ENCODE results near the gene SMOC2. TPM values are rescaled to one million over a fixed set of nuclear protein-coding genes. Genes with fewer than 3 reads are reported as not detected.
"Not testable (repeated sequence)": the region's sequence is repeated elsewhere in the genome, so short reads cannot be mapped to it uniquely, and the experiment has no call there.

The SMOC2 gene
- total and polyA plus RNA-seq, 2 of the 4 experiments (the other 2 are of a cell fraction) = not detected

GRCh38 chr6:168692915-168693257 is 251.9 kb downstream of the SMOC2 start:
- H3K56ac ChIP-seq (ENCODE audit: extremely low read depth, insufficient read depth, low read length); H3K4me3 ChIP-seq (ENCODE audit: insufficient read depth, low read depth, low read length); DNase-seq; H3K4ac ChIP-seq (ENCODE audit: low read depth, low read length); H3K9me1 ChIP-seq (ENCODE audit: insufficient read depth, low read length); H2BK15ac ChIP-seq (ENCODE audit: low read depth, low read length); H3K9ac ChIP-seq (ENCODE audit: low read depth, low read length); H3K4me2 ChIP-seq (ENCODE audit: low read depth, low read length); intact Hi-C loops (cut with micrococcal nuclease); H4K5ac ChIP-seq (ENCODE audit: low read depth, low read length); H2BK120ac ChIP-seq (ENCODE audit: low read depth, low read length); H4K8ac ChIP-seq (ENCODE audit: low read depth in 2 of 2, low read length in 2 of 2); POLR2A ChIA-PET (ENCODE audit: unreplicated experiment); H2AFZ ChIP-seq (replicated peaks; ENCODE audit: low read length, poor library complexity); H3K27ac ChIP-seq (ENCODE audit: insufficient read depth, low read length); H3K27me3 ChIP-seq (ENCODE audit: control insufficient read depth, insufficient read depth, low read length); H4K91ac ChIP-seq (ENCODE audit: insufficient read depth, low read depth, low read length); in situ Hi-C loops (cut with MboI; ENCODE audit: low sequenced_read_pairs); dilution Hi-C loops (cut with HindIII; ENCODE audit: low sequenced_read_pairs, unreplicated experiment); H4K20me1 ChIP-seq (ENCODE audit: insufficient read depth, low read length); H2AK5ac ChIP-seq (ENCODE audit: low read depth, low read length); H3K4me1 ChIP-seq (ENCODE audit: control insufficient read depth, insufficient read depth, low read length); BruUV-seq (replicated peaks); H3K79me1 ChIP-seq (ENCODE audit: low read depth in 1 of 2, low read length in 2 of 2); CTCF ChIA-PET; H2AK9ac ChIP-seq (replicated peaks; ENCODE audit: low read depth, low read length, poor library complexity); H2BK5ac ChIP-seq (ENCODE audit: low read depth, low read length, poor library complexity, severe bottlenecking); H3K18ac ChIP-seq (ENCODE audit: low read depth, low read length); H2BK20ac ChIP-seq (ENCODE audit: low read depth, low read length); H3K23ac ChIP-seq (ENCODE audit: low read depth, low read length); H3K14ac ChIP-seq (replicated peaks; ENCODE audit: low read depth, low read length); ATAC-seq (ENCODE audit: low read depth); H3K36me3 ChIP-seq (ENCODE audit: control insufficient read depth, insufficient read depth, low read length): not testable (repeated sequence)
- WGBS, 2 experiments (ENCODE audit: extremely low coverage in 2 of 2, insufficient read length in 1 of 2) = no CpG with 5 or more reads among the region's 12 CpGs
- H3K9me3 ChIP-seq (ENCODE audit: control insufficient read depth, insufficient read depth, low read length) = peaks cover 28% of the 10 kb centered on the region

GRCh38 chr6:168694797-168695196 is 253.8 kb downstream of the SMOC2 start:
- H4K91ac ChIP-seq (ENCODE audit: insufficient read depth, low read depth, low read length); POLR2A ChIA-PET (ENCODE audit: unreplicated experiment); H3K4ac ChIP-seq (ENCODE audit: low read depth, low read length); H2BK15ac ChIP-seq (ENCODE audit: low read depth, low read length); H2BK20ac ChIP-seq (ENCODE audit: low read depth, low read length); H3K27me3 ChIP-seq (ENCODE audit: control insufficient read depth, insufficient read depth, low read length); dilution Hi-C loops (cut with HindIII; ENCODE audit: low sequenced_read_pairs, unreplicated experiment); H3K4me2 ChIP-seq (ENCODE audit: low read depth, low read length); H2BK120ac ChIP-seq (ENCODE audit: low read depth, low read length); H3K79me1 ChIP-seq (ENCODE audit: low read depth in 1 of 2, low read length in 2 of 2); H3K27ac ChIP-seq (ENCODE audit: insufficient read depth, low read length); H2BK5ac ChIP-seq (ENCODE audit: low read depth, low read length, poor library complexity, severe bottlenecking); H3K9ac ChIP-seq (ENCODE audit: low read depth, low read length); H3K4me3 ChIP-seq (ENCODE audit: insufficient read depth, low read depth, low read length); H2AK5ac ChIP-seq (ENCODE audit: low read depth, low read length); H3K9me1 ChIP-seq (ENCODE audit: insufficient read depth, low read length); in situ Hi-C loops (cut with MboI; ENCODE audit: low sequenced_read_pairs); H3K56ac ChIP-seq (ENCODE audit: extremely low read depth, insufficient read depth, low read length); H4K8ac ChIP-seq (ENCODE audit: low read depth in 2 of 2, low read length in 2 of 2); H3K4me1 ChIP-seq (ENCODE audit: control insufficient read depth, insufficient read depth, low read length); H3K36me3 ChIP-seq (ENCODE audit: control insufficient read depth, insufficient read depth, low read length); H4K20me1 ChIP-seq (ENCODE audit: insufficient read depth, low read length); H2AK9ac ChIP-seq (replicated peaks; ENCODE audit: low read depth, low read length, poor library complexity); H4K5ac ChIP-seq (ENCODE audit: low read depth, low read length); intact Hi-C loops (cut with micrococcal nuclease); DNase-seq; ATAC-seq (ENCODE audit: low read depth); H3K14ac ChIP-seq (replicated peaks; ENCODE audit: low read depth, low read length); CTCF ChIA-PET; H2AFZ ChIP-seq (replicated peaks; ENCODE audit: low read length, poor library complexity); H3K23ac ChIP-seq (ENCODE audit: low read depth, low read length); BruUV-seq (replicated peaks); H3K18ac ChIP-seq (ENCODE audit: low read depth, low read length): not testable (repeated sequence)
- no CpG with 5 or more reads among the region's 15 CpGs for WGBS, 2 experiments (ENCODE audit: extremely low coverage in 2 of 2, insufficient read length in 1 of 2)
- peaks cover 35% of the 10 kb centered on the region for H3K9me3 ChIP-seq (ENCODE audit: control insufficient read depth, insufficient read depth, low read length)

Data from IMR-90 (cell line).